GM18511 (cell line): Measurements from ENCODE around the gene RASSF4.
"Not testable (repeated sequence)": the region's sequence is repeated elsewhere in the genome, so short reads cannot be mapped to it uniquely, and the experiment has no call there.

Experiments used
- ATAC-seq: cut with Tn5 transposase; IDR thresholded peaks from one replicate; pipeline ENCODE4 v1.9.1; 2021; ENCODE audit warnings: mild to moderate bottlenecking, moderate library complexity; ENCODE audit not compliant: unreplicated experiment

RASSF4 gene

DNA sequence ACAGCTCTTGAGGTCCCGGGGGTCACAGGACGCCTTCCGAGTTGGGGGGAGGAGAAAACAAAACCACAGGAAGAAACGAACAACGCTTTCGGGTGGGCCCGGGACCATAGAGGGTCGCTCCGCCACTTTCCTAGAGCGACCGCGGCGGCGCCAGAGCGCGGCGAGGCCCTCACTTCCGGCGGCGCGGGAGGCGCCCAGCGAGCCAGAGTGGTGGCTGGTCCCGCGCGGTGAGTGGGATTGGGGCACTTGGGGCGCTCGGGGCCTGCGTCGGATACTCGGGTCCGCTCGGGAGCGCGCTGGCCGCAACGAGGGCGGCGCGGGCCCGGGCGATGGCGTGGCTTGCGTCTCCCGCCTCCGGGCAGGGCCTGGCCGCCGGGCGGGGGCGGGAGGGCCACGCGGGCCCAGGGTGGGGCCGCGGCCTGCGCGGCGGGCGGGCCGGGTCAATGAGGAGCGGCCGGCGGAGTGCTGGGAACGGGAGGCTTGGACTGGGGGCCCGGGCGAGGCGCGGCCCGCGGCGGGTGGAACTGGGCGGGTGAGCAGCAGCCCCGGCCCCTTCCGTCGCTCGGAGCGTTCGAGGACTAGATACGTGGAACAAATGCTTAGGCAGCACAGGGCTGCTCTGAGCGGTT lies 41.3 kb downstream of the RASSF4 start, which contains the start of gene ZNF22:
TSS of gene ZNF22 (plus strand) at position 172 of the 629 bp plus-strand sequence. CDS start 2,446 bp downstream, outside the sequence.
- peak; percentile 81 for ATAC-seq

DNA sequence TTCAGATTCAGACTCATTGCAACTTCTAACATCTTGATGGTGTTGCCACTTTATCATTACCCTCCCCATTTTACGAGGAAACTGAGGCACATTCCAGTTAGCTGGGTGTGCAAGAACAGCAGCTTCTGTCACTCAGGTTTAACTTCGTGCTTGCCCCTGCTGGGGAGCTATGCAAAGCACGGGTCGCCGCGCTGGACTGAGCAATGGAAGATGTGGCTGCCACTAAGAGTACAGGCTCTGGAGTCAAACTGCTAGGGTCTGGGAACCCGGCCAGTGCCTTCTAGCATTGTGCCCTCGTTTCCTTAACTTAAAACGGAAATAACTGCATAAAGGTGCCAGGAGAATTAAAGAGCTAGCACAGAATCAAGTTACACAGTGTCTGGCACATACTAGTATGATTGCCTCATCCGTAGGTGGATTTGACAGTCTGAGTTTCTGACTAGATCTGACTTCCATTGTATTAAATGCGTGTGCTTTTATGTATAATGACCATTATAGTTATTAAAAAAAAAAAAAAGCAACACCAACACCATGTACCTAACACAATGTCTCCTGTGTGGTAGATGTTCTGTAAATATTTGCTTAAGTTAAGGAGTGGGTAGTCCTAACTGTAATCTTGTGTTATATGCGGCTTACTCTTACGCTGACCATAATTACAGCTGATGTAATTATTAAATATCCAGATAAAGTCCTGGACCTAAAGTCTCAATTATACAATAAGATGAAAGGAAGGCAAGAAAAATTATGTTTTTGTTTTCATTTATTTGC lies 42.0 kb downstream of the RASSF4 start:
- ATAC-seq: peak; percentile 82

- no peak for ATAC-seq
Observed at GRCh38 chr10:45003432-45004000, 43.9 kb downstream of the RASSF4 start.

- ATAC-seq: no peak
Observed at GRCh38 chr10:45004661-45005060, 45.1 kb downstream of the RASSF4 start.

DNA sequence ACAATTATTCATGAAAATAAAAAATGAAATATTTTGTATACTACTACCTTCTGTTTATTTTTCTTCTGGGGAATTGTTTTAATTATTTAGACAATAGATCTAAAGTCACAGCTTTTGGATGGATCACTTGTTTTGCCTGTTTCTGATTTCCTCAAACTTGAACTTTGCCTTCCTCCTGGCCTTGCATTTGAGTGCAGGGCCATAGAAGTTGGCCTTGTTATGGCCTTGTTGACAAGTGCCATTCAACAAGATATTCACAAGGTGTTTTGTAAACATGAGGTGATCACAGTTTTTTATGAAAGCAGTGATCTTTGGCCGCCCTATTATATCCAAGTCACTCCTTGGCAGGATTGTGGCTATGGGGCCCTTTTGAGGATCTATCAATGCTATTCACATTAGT lies 45.7 kb downstream of the RASSF4 start:
- no peak for ATAC-seq

DNA sequence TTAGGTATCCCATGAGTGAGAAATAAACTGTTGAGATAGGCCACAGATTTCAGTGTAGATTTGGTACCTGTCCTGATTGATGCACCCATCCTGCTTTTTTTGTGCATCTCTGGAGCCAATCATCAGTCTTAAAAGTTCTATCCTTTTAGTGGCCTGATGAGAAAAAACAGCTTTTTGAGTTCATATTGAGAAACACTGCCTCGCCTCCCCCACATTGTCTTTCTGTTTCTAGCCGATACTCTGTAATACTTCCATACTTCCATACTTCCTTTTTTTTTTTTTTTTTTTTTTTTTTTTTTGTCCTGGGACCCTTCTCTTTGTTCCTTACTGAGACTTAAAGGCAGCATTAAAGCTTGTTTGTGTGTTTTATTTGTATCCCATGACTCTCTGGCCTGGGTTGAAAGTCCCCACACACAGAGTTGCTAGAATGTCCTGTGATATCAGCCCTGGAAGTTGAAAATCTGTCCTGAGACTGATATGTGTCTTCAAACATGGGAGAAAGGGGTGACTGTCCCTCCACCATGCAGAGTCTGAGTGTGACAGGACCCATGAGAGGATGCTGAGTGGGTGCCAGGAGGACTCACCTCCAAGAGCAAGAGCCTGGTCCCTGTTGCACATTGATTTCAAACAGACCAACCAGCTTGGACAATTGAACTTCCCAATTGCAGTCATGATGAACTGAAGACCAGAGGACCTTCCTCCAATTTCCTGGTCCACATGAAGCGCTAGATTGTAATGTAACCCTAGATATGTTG lies 46.9 kb downstream of the RASSF4 start:
- ATAC-seq: no peak

GRCh38 chr10:45008524-45009161 lies 49.0 kb downstream of the RASSF4 start:
- ATAC-seq: peak; percentile 91

GRCh38 chr10:45014557-45014956 lies 55.0 kb downstream of the RASSF4 start:
- ATAC-seq: not testable (repeated sequence)

DNA sequence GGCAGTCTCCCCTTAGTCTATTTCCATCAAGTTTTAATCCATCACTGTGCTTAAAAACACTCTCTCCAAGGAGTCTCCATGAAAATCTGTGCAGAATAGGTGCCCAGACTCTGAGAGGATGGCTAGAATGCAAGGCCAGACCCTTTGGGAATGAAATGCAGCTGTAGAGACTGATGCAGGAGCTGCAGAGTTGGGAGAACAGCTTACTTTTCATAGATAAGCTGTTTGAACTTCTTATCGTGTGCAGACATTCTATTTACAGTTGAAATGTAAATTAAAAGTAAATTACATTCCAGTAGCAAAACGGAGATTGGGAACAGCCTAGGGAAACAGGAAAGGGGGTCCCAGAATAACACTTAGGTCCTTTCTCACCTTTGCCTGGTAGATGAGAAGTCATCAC lies 56.0 kb downstream of the RASSF4 start:
- no peak for ATAC-seq

DNA sequence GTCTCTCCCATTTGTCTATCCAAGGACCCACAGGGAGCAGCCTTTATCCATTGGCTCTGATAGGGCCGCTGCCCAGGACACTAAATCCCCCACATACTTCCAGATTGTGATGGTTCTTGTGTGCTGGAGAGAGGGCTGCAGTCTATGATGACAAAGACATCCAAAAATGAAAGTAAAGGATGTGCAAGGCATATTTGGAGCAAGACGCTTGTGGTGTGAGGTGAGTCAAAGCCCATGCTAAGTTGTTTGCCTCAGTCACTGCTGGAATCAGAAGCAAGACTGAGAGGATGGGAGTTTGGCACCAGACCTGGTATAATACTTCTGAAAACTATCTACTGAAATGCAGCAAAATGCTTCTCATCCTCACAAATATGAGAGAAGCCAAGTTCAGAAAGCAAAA lies 63.8 kb downstream of the RASSF4 start:
- ATAC-seq: no peak

GRCh38 chr10:45034301-45034700 lies 74.7 kb downstream of the RASSF4 start:
- no peak for ATAC-seq

- no peak for ATAC-seq
Observed at GRCh38 chr10:45035673-45036072, 76.1 kb downstream of the RASSF4 start.

DNA sequence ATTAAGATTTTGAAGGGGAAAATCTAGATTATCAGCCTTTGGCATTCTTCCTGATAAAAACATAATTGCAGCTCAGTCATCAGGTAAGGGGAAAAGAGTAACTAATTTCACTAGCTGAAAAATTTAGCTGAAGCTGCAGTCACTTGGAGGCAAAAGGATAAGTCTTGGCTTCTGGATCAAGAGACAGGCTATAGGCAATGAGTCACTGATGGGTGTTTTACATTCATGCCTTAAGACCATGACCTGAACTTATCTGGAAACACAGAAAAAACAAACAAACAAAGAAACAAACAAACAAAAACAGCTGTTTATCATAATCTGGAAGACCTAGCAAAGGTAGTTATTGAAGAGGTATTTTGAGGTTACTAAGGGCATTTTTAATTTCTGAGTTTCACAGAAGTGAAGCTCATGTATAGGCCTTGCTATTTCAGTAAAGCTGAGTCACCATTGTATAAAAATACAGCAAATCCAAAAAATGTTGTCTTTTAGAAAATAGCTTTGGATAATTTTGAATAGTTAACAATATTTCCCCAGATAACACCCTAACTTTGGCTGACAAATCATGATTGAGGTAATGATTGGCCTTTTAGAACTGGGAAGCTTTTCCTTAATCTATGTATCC lies 81.4 kb downstream of the RASSF4 start:
- ATAC-seq: no peak

DNA sequence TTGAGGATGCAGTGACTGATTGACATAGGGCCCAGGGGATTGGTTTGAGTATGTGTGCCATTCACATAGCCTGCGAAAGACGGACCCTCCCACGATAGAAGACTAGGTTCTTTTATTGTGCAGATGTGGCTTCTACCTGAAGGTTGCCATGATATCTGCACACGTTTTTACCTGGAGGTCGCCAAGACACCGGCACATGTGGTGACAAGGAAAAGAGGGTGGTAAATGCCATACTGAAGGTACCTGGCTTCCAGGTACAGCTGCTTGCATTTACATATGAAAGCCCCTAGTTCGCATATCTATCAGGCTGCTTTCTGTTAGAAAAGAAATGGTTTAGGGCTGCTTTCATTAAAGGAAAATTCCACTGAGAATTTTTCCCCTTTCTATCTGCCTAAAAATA lies 84.7 kb downstream of the RASSF4 start:
- no peak for ATAC-seq
